Breast epithelium (tissue), 3 donors: ENCODE data around the gene LRRC1.

Experiments used
- POLR2AphosphoS5 ChIP-seq, 3 donors: sonication (generic); formaldehyde crosslinking; IDR thresholded peaks; one replicate each; pipeline ENCODE4 v1.6.1; 2017; ENCODE audit warnings: antibody characterized with exemption in 3 of 3
- TF ChIP-seq, protein P1 (sequence below), 3 donors: fragments of 450-650 bp; IDR thresholded peaks; one replicate each; pipeline ENCODE4 v1.5.1; 2016 to 2017; ENCODE audit warnings: antibody characterized with exemption in 3 of 3, mild to moderate bottlenecking in 3 of 3, moderate library complexity in 3 of 3

GRCh38 chr6:53802582-53802981, 7.8 kb downstream of the LRRC1 start:
- TF ChIP-seq, protein P1, sequence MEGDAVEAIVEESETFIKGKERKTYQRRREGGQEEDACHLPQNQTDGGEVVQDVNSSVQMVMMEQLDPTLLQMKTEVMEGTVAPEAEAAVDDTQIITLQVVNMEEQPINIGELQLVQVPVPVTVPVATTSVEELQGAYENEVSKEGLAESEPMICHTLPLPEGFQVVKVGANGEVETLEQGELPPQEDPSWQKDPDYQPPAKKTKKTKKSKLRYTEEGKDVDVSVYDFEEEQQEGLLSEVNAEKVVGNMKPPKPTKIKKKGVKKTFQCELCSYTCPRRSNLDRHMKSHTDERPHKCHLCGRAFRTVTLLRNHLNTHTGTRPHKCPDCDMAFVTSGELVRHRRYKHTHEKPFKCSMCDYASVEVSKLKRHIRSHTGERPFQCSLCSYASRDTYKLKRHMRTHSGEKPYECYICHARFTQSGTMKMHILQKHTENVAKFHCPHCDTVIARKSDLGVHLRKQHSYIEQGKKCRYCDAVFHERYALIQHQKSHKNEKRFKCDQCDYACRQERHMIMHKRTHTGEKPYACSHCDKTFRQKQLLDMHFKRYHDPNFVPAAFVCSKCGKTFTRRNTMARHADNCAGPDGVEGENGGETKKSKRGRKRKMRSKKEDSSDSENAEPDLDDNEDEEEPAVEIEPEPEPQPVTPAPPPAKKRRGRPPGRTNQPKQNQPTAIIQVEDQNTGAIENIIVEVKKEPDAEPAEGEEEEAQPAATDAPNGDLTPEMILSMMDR (IDR thresholded peaks at IDR 0.05), result no peak
- TF ChIP-seq POLR2AphosphoS5 (IDR thresholded peaks at IDR 0.05), result no peak
